ENCODE measurements around the gene NPIPA2.
"Not testable (repeated sequence)": the region's sequence is repeated elsewhere in the genome, so short reads cannot be mapped to it uniquely, and the experiment has no call there.

GRCh38 chr16:14741794-14742193, 539 bp upstream of the NPIPA2 start:
- TF ChIP-seq PKNOX1 (IDR thresholded peaks at IDR 0.05); FOXK2 (IDR thresholded peaks at IDR 0.05); SUZ12 (IDR thresholded peaks at IDR 0.05); BHLHE40 (IDR thresholded peaks at IDR 0.05; ENCODE audit: borderline replicate concordance); FOXM1 (IDR thresholded peaks at IDR 0.05; ENCODE audit: borderline replicate concordance); ZNF384 (IDR thresholded peaks at IDR 0.05): not testable (repeated sequence)
